B cell (primary cell): Measurements from ENCODE around the gene PCYOX1L.

ENCODE experiments used
- EZH2 ChIP-seq: IDR thresholded peaks from 2 replicates; pipeline ENCODE4 v1.6.1; 2012; ENCODE audit warnings: borderline replicate concordance, low read depth, mild to moderate bottlenecking, moderate library complexity, low read length; ENCODE audit not compliant: insufficient read depth, poor library complexity, severe bottlenecking
- TF ChIP-seq, protein P1 (sequence below): fragments of 200-600 bp; IDR thresholded peaks from one replicate; pipeline ENCODE4 v1.8.0; 2022; ENCODE audit warnings: antibody characterized with exemption, mild to moderate bottlenecking

DNA sequence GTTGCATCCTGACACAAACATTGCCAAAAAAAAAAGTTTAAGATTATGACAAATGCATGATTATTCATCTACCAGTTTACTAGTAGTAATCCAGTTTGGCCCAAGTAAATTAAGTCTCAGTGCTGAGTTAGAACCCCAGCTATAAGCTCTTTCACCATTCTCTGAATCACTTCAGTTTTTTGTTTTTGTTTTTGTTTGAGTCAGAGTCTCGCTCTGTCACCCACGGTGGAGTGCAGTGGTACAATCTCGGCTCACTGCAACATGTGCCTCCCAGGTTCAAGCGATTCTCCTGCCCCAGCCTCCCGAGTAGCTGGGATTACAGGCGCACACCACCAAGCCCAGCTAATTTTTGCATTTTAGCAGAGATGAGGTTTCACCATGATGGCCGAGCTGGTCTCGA is 1.5 kb upstream of the PCYOX1L start:
- TF ChIP-seq, protein P1, sequence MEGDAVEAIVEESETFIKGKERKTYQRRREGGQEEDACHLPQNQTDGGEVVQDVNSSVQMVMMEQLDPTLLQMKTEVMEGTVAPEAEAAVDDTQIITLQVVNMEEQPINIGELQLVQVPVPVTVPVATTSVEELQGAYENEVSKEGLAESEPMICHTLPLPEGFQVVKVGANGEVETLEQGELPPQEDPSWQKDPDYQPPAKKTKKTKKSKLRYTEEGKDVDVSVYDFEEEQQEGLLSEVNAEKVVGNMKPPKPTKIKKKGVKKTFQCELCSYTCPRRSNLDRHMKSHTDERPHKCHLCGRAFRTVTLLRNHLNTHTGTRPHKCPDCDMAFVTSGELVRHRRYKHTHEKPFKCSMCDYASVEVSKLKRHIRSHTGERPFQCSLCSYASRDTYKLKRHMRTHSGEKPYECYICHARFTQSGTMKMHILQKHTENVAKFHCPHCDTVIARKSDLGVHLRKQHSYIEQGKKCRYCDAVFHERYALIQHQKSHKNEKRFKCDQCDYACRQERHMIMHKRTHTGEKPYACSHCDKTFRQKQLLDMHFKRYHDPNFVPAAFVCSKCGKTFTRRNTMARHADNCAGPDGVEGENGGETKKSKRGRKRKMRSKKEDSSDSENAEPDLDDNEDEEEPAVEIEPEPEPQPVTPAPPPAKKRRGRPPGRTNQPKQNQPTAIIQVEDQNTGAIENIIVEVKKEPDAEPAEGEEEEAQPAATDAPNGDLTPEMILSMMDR: no peak
- no peak for TF ChIP-seq EZH2
